ENCODE data around the gene JTB. TPM values are rescaled to one million over a fixed set of nuclear protein-coding genes. Genes with fewer than 3 reads are reported as not detected.

The JTB gene
- total and polyA plus RNA-seq, 9 of the 15 experiments (the other 6 are each of a cell fraction or from before 2014, with no cell fraction given) = 24.7 to 308 (median 151) TPM

GRCh38 chr1:153990468-153991150 lies 13.1 kb upstream of the JTB start, which contains the start of gene RPS27 (continued):
- TF ChIP-seq NKRF (IDR thresholded peaks at IDR 0.05; ENCODE audit: borderline replicate concordance) = peak; percentile 89
- no peak for TF ChIP-seq ZNF140 (CRISPR knock-in tag; IDR thresholded peaks at IDR 0.05)
- 0 out of 2 replicates have a peak, but pooled peaks have one; percentile 42 for TF ChIP-seq PYGO2 (tag; IDR thresholded peaks at IDR 0.05)
- TF ChIP-seq NONO (IDR thresholded peaks at IDR 0.05; ENCODE audit: low read depth in 2 of 2, low read length in 1 of 2) = peak; percentile 72 to 92; a peak in 3 of 4 replicates
- TF ChIP-seq ETS1 (conservative IDR thresholded peaks at IDR 0.05; ENCODE audit: control insufficient read depth, low read depth, low read length) = peak; percentile 85
- 0 out of 2 replicates have a peak, but pooled peaks have one; percentile 31 for TF ChIP-seq ZBTB43 (CRISPR knock-in tag; IDR thresholded peaks at IDR 0.05)
- peak; percentile 82 for TF ChIP-seq ATF4 (CRISPR knock-in tag; IDR thresholded peaks at IDR 0.05)
- TF ChIP-seq HDGF (IDR thresholded peaks at IDR 0.05) = no peak
- TF ChIP-seq SMARCA4 (IDR thresholded peaks at IDR 0.05) = no peak
- TF ChIP-seq CBX1 (IDR thresholded peaks at IDR 0.05; ENCODE audit: low read depth) = peak; percentile 60; the same call in 1 of the 2 replicates
- TF ChIP-seq HOXB6 (CRISPR knock-in tag; IDR thresholded peaks at IDR 0.05; ENCODE audit: borderline replicate concordance) = 0 out of 2 replicates have a peak, but pooled peaks have one; percentile 60
- peak; percentile 95 for TF ChIP-seq GTF2B (IDR thresholded peaks at IDR 0.05; ENCODE audit: extremely low read depth, insufficient read length)
- TF ChIP-seq PHB (CRISPR knock-in tag; IDR thresholded peaks at IDR 0.05) = 0 out of 2 replicates have a peak, but pooled peaks have one; percentile 26
- TF ChIP-seq HDAC2 (IDR thresholded peaks at IDR 0.05) = peak; percentile 55; the same call in 1 of the 2 replicates
- TF ChIP-seq GATAD2A (IDR thresholded peaks at IDR 0.05) = peak; percentile 66; the same call in 1 of the 2 replicates
- TF ChIP-seq BRD9 (IDR thresholded peaks at IDR 0.05; ENCODE audit: low read depth, partially characterized antibody) = peak; percentile 51
- TF ChIP-seq POLR2B (IDR thresholded peaks at IDR 0.05; ENCODE audit: low read depth, partially characterized antibody) = peak; percentile 100
- TF ChIP-seq SOX6 (IDR thresholded peaks at IDR 0.05) = peak; percentile 59
- peak; percentile 96 for TF ChIP-seq ETV1 (tag; conservative IDR thresholded peaks at IDR 0.05; ENCODE audit: low read depth)
- peak; percentile 49 to 88; a peak in 3 of 4 replicates for TF ChIP-seq HDAC1 (IDR thresholded peaks at IDR 0.05)
- peak; percentile 36; the same call in 1 of the 2 replicates for TF ChIP-seq VEZF1 (CRISPR knock-in tag; IDR thresholded peaks at IDR 0.05)
